IMR-90 (cell line): Measurements from ENCODE around the gene SLC6A11. TPM values are rescaled to one million over a fixed set of nuclear protein-coding genes. Genes with fewer than 3 reads are reported as not detected.

Source experiments
- ATAC-seq: fragments of 200-7000 bp; cut with Tn5 transposase; 2 replicates; pipeline ENCODE4 v1.9.1; 2020; ENCODE audit warnings: low read depth, mild to moderate bottlenecking, moderate library complexity
- BruUV-seq: library from RNA; stranded (reverse); fragments of 400-500 nt; replicated peaks from 2 replicates; lab custom pipeline; 2021; lab: Mats Ljungman, UMichigan
- CTCF ChIA-PET: fragments of 300-600 bp; formaldehyde crosslinking; extraction: SDS; loops from one replicate; lab custom pipeline; 2021; ENCODE audit warnings: antibody characterized with exemption; lab: Yijun Ruan, JAX
- POLR2A ChIA-PET: fragments of 300-600 bp; sonication (Branson Sonifier 250); formaldehyde crosslinking; loops from one replicate; lab custom pipeline; 2022; ENCODE audit warnings: antibody characterized with exemption; ENCODE audit not compliant: unreplicated experiment; lab: Charles Lee
- DNase-seq: peaks from one replicate; pipeline ENCODE4 v3.0.0; 2013
- H2AFZ ChIP-seq: replicated peaks from 2 replicates; pipeline ENCODE3; 2013; ENCODE audit warnings: low read length, mild to moderate bottlenecking; ENCODE audit not compliant: poor library complexity
- H2AK5ac ChIP-seq: 2 replicates; pipeline ENCODE4 v1.6.1; 2013; ENCODE audit warnings: low read depth, low read length, inconsistent platforms
- H2AK9ac ChIP-seq: replicated peaks from 2 replicates; pipeline ENCODE3; 2013; ENCODE audit warnings: mild to moderate bottlenecking, low read depth, low read length, moderate library complexity; ENCODE audit not compliant: poor library complexity
- H2BK120ac ChIP-seq: 2 replicates; pipeline ENCODE4 v1.6.1; 2013; ENCODE audit warnings: low read depth, low read length, inconsistent platforms
- H2BK15ac ChIP-seq: 3 replicates; pipeline ENCODE4 v1.6.1; 2013; ENCODE audit warnings: low read depth, low read length, inconsistent platforms
- H2BK20ac ChIP-seq: 2 replicates; pipeline ENCODE4 v1.6.1; 2013; ENCODE audit warnings: low read depth, mild to moderate bottlenecking, inconsistent platforms, low read length, moderate library complexity
- H2BK5ac ChIP-seq: 2 replicates; pipeline ENCODE4 v1.6.1; 2013; ENCODE audit warnings: mild to moderate bottlenecking, low read depth, low read length, inconsistent platforms; ENCODE audit not compliant: poor library complexity, severe bottlenecking
- H3K14ac ChIP-seq: replicated peaks from 2 replicates; pipeline ENCODE4 v1.6.1; 2013; ENCODE audit warnings: low read depth, low read length, inconsistent platforms
- H3K18ac ChIP-seq: 2 replicates; pipeline ENCODE4 v1.6.1; 2013; ENCODE audit warnings: low read depth, low read length, control low read depth
- H3K23ac ChIP-seq: 2 replicates; pipeline ENCODE4 v1.6.1; 2013; ENCODE audit warnings: low read depth, low read length, inconsistent platforms
- H3K27ac ChIP-seq: 2 replicates; pipeline ENCODE4 v1.5.1; 2013; ENCODE audit warnings: mild to moderate bottlenecking, control low read depth, low read length; ENCODE audit not compliant: insufficient read depth
- H3K27me3 ChIP-seq: 2 replicates; pipeline ENCODE4 v1.6.1; 2013; ENCODE audit warnings: low read length; ENCODE audit not compliant: control insufficient read depth, insufficient read depth
- H3K36me3 ChIP-seq: 2 replicates; pipeline ENCODE4 v1.6.1; 2013; ENCODE audit warnings: low read length, mixed read lengths; ENCODE audit not compliant: control insufficient read depth, insufficient read depth
- H3K4ac ChIP-seq: 2 replicates; pipeline ENCODE4 v1.6.1; 2013; ENCODE audit warnings: low read depth, low read length, inconsistent platforms
- H3K4me1 ChIP-seq: 2 replicates; pipeline ENCODE4 v1.6.1; 2013; ENCODE audit warnings: low read length, mixed read lengths; ENCODE audit not compliant: control insufficient read depth, insufficient read depth
- H3K4me2 ChIP-seq: 2 replicates; pipeline ENCODE4 v1.6.1; 2013; ENCODE audit warnings: low read depth, mild to moderate bottlenecking, control low read depth, low read length, moderate library complexity
- H3K4me3 ChIP-seq: 2 replicates; pipeline ENCODE4 v1.5.1; 2013; ENCODE audit warnings: low read depth, mild to moderate bottlenecking, control low read depth, low read length, moderate library complexity; ENCODE audit not compliant: insufficient read depth
- H3K56ac ChIP-seq: 2 replicates; pipeline ENCODE4 v1.6.1; 2013; ENCODE audit warnings: low read length, inconsistent platforms; ENCODE audit not compliant: insufficient read depth; ENCODE audit errors: extremely low read depth
- H3K79me1 ChIP-seq, 2 experiments: 2 replicates each; pipeline ENCODE4 v1.6.1; 2013; ENCODE audit warnings: low read length in 2 of 2, inconsistent platforms in 1 of 2, low read depth in 1 of 2
- H3K9ac ChIP-seq: 2 replicates; pipeline ENCODE4 v1.6.1; 2013; ENCODE audit warnings: low read depth, low read length, control low read depth
- H3K9me1 ChIP-seq: 2 replicates; pipeline ENCODE4 v1.6.1; 2013; ENCODE audit warnings: low read length, inconsistent platforms; ENCODE audit not compliant: insufficient read depth
- H3K9me3 ChIP-seq: 2 replicates; pipeline ENCODE4 v1.6.1; 2013; ENCODE audit warnings: low read length; ENCODE audit not compliant: control insufficient read depth, insufficient read depth
- H4K20me1 ChIP-seq: 2 replicates; pipeline ENCODE4 v1.6.1; 2013; ENCODE audit warnings: low read length, inconsistent platforms; ENCODE audit not compliant: insufficient read depth
- H4K5ac ChIP-seq: 2 replicates; pipeline ENCODE4 v1.6.1; 2013; ENCODE audit warnings: mild to moderate bottlenecking, low read depth, low read length, control low read depth
- H4K8ac ChIP-seq, 2 experiments: 2 replicates each; pipeline ENCODE4 v1.6.1; 2013; ENCODE audit warnings: low read depth in 2 of 2, low read length in 2 of 2, control low read depth in 1 of 2, inconsistent platforms in 1 of 2
- H4K91ac ChIP-seq: 2 replicates; pipeline ENCODE4 v1.6.1; 2013; ENCODE audit warnings: low read depth, low read length, inconsistent platforms; ENCODE audit not compliant: insufficient read depth
- BHLHE40 ChIP-seq: fragments of 150-350 bp; IDR thresholded peaks from 2 replicates; pipeline ENCODE4 v1.6.1; 2016; ENCODE audit warnings: mild to moderate bottlenecking, low read depth, low read length
- CEBPB ChIP-seq: IDR thresholded peaks from 2 replicates; pipeline ENCODE4 v1.6.1; 2012; ENCODE audit warnings: low read depth, low read length, improper control_type of control experiment
- ELK1 ChIP-seq: fragments of 150-350 bp; IDR thresholded peaks from 2 replicates; pipeline ENCODE4 v1.6.1; 2016; ENCODE audit warnings: low read depth, mild to moderate bottlenecking, low read length, moderate library complexity, borderline replicate concordance
- FOS ChIP-seq: fragments of 150-350 bp; IDR thresholded peaks from 2 replicates; pipeline ENCODE4 v1.6.1; 2016; ENCODE audit warnings: low read depth, low read length
- MAFK ChIP-seq: IDR thresholded peaks from 2 replicates; pipeline ENCODE4 v1.6.1; 2012; ENCODE audit warnings: low read depth, low read length, improper control_type of control experiment
- MAZ ChIP-seq: IDR thresholded peaks from 2 replicates; pipeline ENCODE4 v1.6.1; 2012; ENCODE audit warnings: low read depth, mild to moderate bottlenecking, low read length, improper control_type of control experiment, moderate library complexity, borderline replicate concordance
- MXI1 ChIP-seq: IDR thresholded peaks from 2 replicates; pipeline ENCODE4 v1.6.1; 2012; ENCODE audit warnings: low read depth, mild to moderate bottlenecking, low read length, moderate library complexity, borderline replicate concordance
- NFE2L2 ChIP-seq: fragments of 150-350 bp; IDR thresholded peaks from 2 replicates; pipeline ENCODE4 v1.6.1; 2016; ENCODE audit warnings: low read depth, mild to moderate bottlenecking, low read length
- POLR2A ChIP-seq: IDR thresholded peaks from 2 replicates; pipeline ENCODE4 v1.6.1; 2012; ENCODE audit warnings: mild to moderate bottlenecking, low read depth, low read length
- RAD21 ChIP-seq: IDR thresholded peaks from 2 replicates; pipeline ENCODE4 v1.6.1; 2012; ENCODE audit warnings: low read length, improper control_type of control experiment
- RCOR1 ChIP-seq: IDR thresholded peaks from 2 replicates; pipeline ENCODE4 v1.6.1; 2012; ENCODE audit warnings: mild to moderate bottlenecking, low read length, improper control_type of control experiment; ENCODE audit not compliant: insufficient replicate concordance
- SMC3 ChIP-seq: fragments of 150-350 bp; IDR thresholded peaks from 2 replicates; pipeline ENCODE4 v1.6.1; 2016; ENCODE audit warnings: low read depth, mild to moderate bottlenecking, antibody characterized with exemption, low read length, moderate library complexity
- USF2 ChIP-seq: fragments of 150-350 bp; IDR thresholded peaks from 2 replicates; pipeline ENCODE4 v1.6.1; 2017; ENCODE audit warnings: mild to moderate bottlenecking, antibody characterized with exemption, low read length, low read depth
- WGBS, 2 experiments: methylation state at CpG; one replicate each; pipeline versions ENCODE4 v1.1.5 to v1.1.7; 2013; ENCODE audit warnings: missing lambda C conversion rate in 2 of 2; ENCODE audit not compliant: insufficient read length in 1 of 2; ENCODE audit errors: extremely low coverage in 2 of 2; 5-methylcytosine and 5-hydroxymethylcytosine counted together
- dilution Hi-C: fragments of 300-500 bp; cut with HindIII; formaldehyde crosslinking; loops from one replicate; pipeline ENCODE4 v1.14.3; 2018; ENCODE audit warnings: low sequenced_read_pairs; ENCODE audit not compliant: unreplicated experiment
- in situ Hi-C: fragments of 300-500 bp; cut with MboI; formaldehyde crosslinking; loops from 3 replicates; pipeline ENCODE4 v1.14.3; 2019; ENCODE audit warnings: low sequenced_read_pairs, inconsistent platforms, mixed read lengths
- intact Hi-C: fragments of 100-400 bp; cut with micrococcal nuclease; formaldehyde crosslinking; loops from 2 replicates; pipeline ENCODE4 v1.10.0; 2022
- polyA plus RNA-seq, 3 experiments: library from polyadenylated mRNA; depleted of rRNA; stranded (reverse); fragments of >200 nt; gene quantifications; 2 replicates each; pipeline ENCODE4 v1.2.3, GENCODE V29; 2012; ENCODE audit warnings: low replicate concordance in 1 of 3
- total RNA-seq: library from RNA; depleted of rRNA; stranded (reverse); fragments of >200 nt; gene quantifications from 2 replicates; pipeline ENCODE4 v1.2.3, GENCODE V29; 2012

The SLC6A11 gene
- total and polyA plus RNA-seq, 2 of the 4 experiments (the other 2 are of a cell fraction) = not detected

GRCh38 chr3:10976770-10977169, 160.7 kb downstream of the SLC6A11 start:
- no peaks in the 10 kb centered on the region for H4K20me1 ChIP-seq
- peaks cover 21% of the 10 kb centered on the region for H3K27me3 ChIP-seq
- H3K4me3 ChIP-seq = no peak overlapping the region
- no peak overlapping the region for H3K9ac ChIP-seq
- no peak overlapping the region for H2BK15ac ChIP-seq
- no peak overlapping the region for H4K91ac ChIP-seq
- ChIA-PET POLR2A (no interaction called here), CTCF (no interaction called here)
- no peak overlapping the region for H2BK20ac ChIP-seq
- no peak overlapping the region for H3K14ac ChIP-seq
- no peak overlapping the region for H4K8ac ChIP-seq
- no peak for ATAC-seq
- H2AK5ac ChIP-seq = no peak overlapping the region
- no peak overlapping the region for H3K18ac ChIP-seq
- H3K23ac ChIP-seq = no peak overlapping the region
- no peak overlapping the region for H2AFZ ChIP-seq
- BruUV-seq = no TSS peak
- H3K56ac ChIP-seq = no peak overlapping the region
- no peak overlapping the region for H3K4me2 ChIP-seq
- dilution Hi-C loops (no loop called here), intact Hi-C loops (no loop called here), in situ Hi-C loops (no loop called here)
- H3K79me1 ChIP-seq = no peaks in the 10 kb centered on the region
- H3K36me3 ChIP-seq = no peaks in the 10 kb centered on the region
- H3K4me1 ChIP-seq = no peaks in the 10 kb centered on the region
- H3K9me3 ChIP-seq = no peaks in the 10 kb centered on the region
- no peak overlapping the region for H2AK9ac ChIP-seq
- H2BK120ac ChIP-seq = no peak overlapping the region
- H3K27ac ChIP-seq = no peak overlapping the region
- WGBS, 2 experiments = 20% methylated on average over 1 of the region's 1 CpG; no CpG with 5 or more reads in 1 of the 2 experiments
- H3K4ac ChIP-seq = no peak overlapping the region
- no peak for DNase-seq
- no peak overlapping the region for H2BK5ac ChIP-seq
- no peak overlapping the region for H4K5ac ChIP-seq
- H3K9me1 ChIP-seq = no peaks in the 10 kb centered on the region
- no peak for TF ChIP-seq MXI1
- no peak for TF ChIP-seq SMC3
- TF ChIP-seq MAFK = no peak
- TF ChIP-seq BHLHE40 = no peak
- TF ChIP-seq RAD21 = no peak
- TF ChIP-seq RCOR1 = no peak
- TF ChIP-seq FOS = no peak
- no peak for TF ChIP-seq NFE2L2
- TF ChIP-seq MAZ = no peak
- no peak for TF ChIP-seq ELK1
- no peak for TF ChIP-seq USF2
- no peak for TF ChIP-seq CEBPB
- no peak for TF ChIP-seq POLR2A
